H1 (cell line): ENCODE measurements around the gene RGP1. TPM values are rescaled to one million over a fixed set of nuclear protein-coding genes. Genes with fewer than 3 reads are reported as not detected.

Experiments
- BACH1 ChIP-seq: IDR thresholded peaks from 2 replicates; pipeline ENCODE4 v1.6.1; 2012; ENCODE audit warnings: low read length, improper control_type of control experiment
- KDM1A ChIP-seq: fragments of 200-600, 300-600 bp; sonication (generic); IDR thresholded peaks from 2 replicates; pipeline ENCODE4 v1.7.1; 2016; ENCODE audit warnings: mild to moderate bottlenecking, low read length, borderline replicate concordance
- KDM5A ChIP-seq: fragments of 200-600 bp; IDR thresholded peaks from 2 replicates; pipeline ENCODE4 v1.7.1; 2012; ENCODE audit warnings: mild to moderate bottlenecking, low read length, inconsistent platforms, mixed read lengths
- MAX ChIP-seq: IDR thresholded peaks from 2 replicates; pipeline ENCODE4 v1.6.1; 2012; ENCODE audit warnings: inconsistent platforms
- polyA plus RNA-seq, 7 experiments: library from polyadenylated mRNA; depleted of rRNA in 3 of 7; stranded (reverse) in 5 of 7; unstranded in 2 of 7; fragments of >200 nt in 5 of 7; fragments of 200-250 nt in 2 of 7; gene quantifications; 1 replicate in 5 of 7; 2 replicates in 1 of 7; 4 replicates in 1 of 7; pipeline versions ENCODE4 v1.2.1 to v1.2.3, GENCODE V29; 2011 to 2013; ENCODE audit warnings: missing spikeins in 2 of 7, mixed read lengths in 2 of 7
- total RNA-seq: library from RNA; stranded (reverse); fragmentation: NEBNext Ultra II Directional; extraction: Animal tissue kit (Norgen Biotek cat#: 25700); gene quantifications from 2 replicates; pipeline ENCODE4 v1.2.1, GENCODE V29; 2021

RGP1 gene
- total and polyA plus RNA-seq, 2 of the 8 experiments (the other 6 are each of a cell fraction or from before 2014, with no cell fraction given): 11.8 to 22.7 TPM

- no peak for TF ChIP-seq KDM1A
- no peak for TF ChIP-seq BACH1
- TF ChIP-seq MAX: no peak
- TF ChIP-seq KDM5A: no peak
Observed at GRCh38 chr9:35771943-35772342, 22.9 kb downstream of the RGP1 start (continued).
